GM19455 (cell line): ENCODE results near the gene PROCA1.
"Not testable (repeated sequence)": the region's sequence is repeated elsewhere in the genome, so short reads cannot be mapped to it uniquely, and the experiment has no call there.

Source experiments
- ATAC-seq: cut with Tn5 transposase; IDR thresholded peaks from one replicate; pipeline ENCODE4 v1.9.1; 2021; ENCODE audit not compliant: unreplicated experiment

PROCA1 gene

GRCh38 chr17:28744104-28744971 lies 32.6 kb upstream of the PROCA1 start:
- ATAC-seq, result peak; percentile 23

GRCh38 chr17:28743243-28744103 lies 31.8 kb upstream of the PROCA1 start, which contains the start of gene TRAF4:
Gene TRAF4 (plus strand): TSS chr17:28744011. CDS start chr17:28744113, 102 bp downstream.
- peak; percentile 65 for ATAC-seq

- ATAC-seq, result no peak
Measured at GRCh38 chr17:28741358-28742349, 30.0 kb upstream of the PROCA1 start.

GRCh38 chr17:28740406-28741357 lies 29.0 kb upstream of the PROCA1 start:
- no peak for ATAC-seq

- no peak for ATAC-seq
Measured at GRCh38 chr17:28738680-28739384, 27.1 kb upstream of the PROCA1 start.

- ATAC-seq, result peak; percentile 61
Measured at GRCh38 chr17:28737770-28738679, 26.3 kb upstream of the PROCA1 start.

- ATAC-seq, result no peak
Measured at GRCh38 chr17:28737316-28737715, 25.6 kb upstream of the PROCA1 start.

- ATAC-seq, result not testable (repeated sequence)
Measured at GRCh38 chr17:28735913-28736769, 24.5 kb upstream of the PROCA1 start.

GRCh38 chr17:28735242-28735722 lies 23.6 kb upstream of the PROCA1 start:
- no peak for ATAC-seq

- ATAC-seq, result no peak
Measured at GRCh38 chr17:28734712-28735241, 23.1 kb upstream of the PROCA1 start.

GRCh38 chr17:28733346-28733745 lies 21.7 kb upstream of the PROCA1 start:
- no peak for ATAC-seq

- ATAC-seq, result no peak
Measured at GRCh38 chr17:28729950-28730330, 18.3 kb upstream of the PROCA1 start.

GRCh38 chr17:28728364-28729200 lies 16.9 kb upstream of the PROCA1 start, which contains the start of gene NEK8:
Gene NEK8 (plus strand): TSS chr17:28728788. CDS start chr17:28728814, 26 bp downstream.
- peak; percentile 41 for ATAC-seq

GRCh38 chr17:28726627-28727491 lies 15.2 kb upstream of the PROCA1 start:
- peak; percentile 36 for ATAC-seq
